Measurements from ENCODE around the gene STXBP2.

The STXBP2 gene

GRCh38 chr19:7641290-7642276 is 4.7 kb downstream of the STXBP2 start:
- no peak for TF ChIP-seq YY1 (IDR thresholded peaks at IDR 0.05; ENCODE audit: low read depth)
- no peak for TF ChIP-seq TEAD4 (IDR thresholded peaks at IDR 0.05)
- no peak for TF ChIP-seq EP300 (IDR thresholded peaks at IDR 0.05; ENCODE audit: borderline replicate concordance)
- TF ChIP-seq CEBPB (IDR thresholded peaks at IDR 0.05) = no peak
- TF ChIP-seq RAD21 (IDR thresholded peaks at IDR 0.05; ENCODE audit: low read depth) = no peak
- no peak for TF ChIP-seq EGR1 (IDR thresholded peaks at IDR 0.05)
- TF ChIP-seq CREB1 (IDR thresholded peaks at IDR 0.05; ENCODE audit: low read depth) = no peak
- no peak for TF ChIP-seq MAX (IDR thresholded peaks at IDR 0.05)

- no peak for TF ChIP-seq TAF1 (IDR thresholded peaks at IDR 0.05; ENCODE audit: low read depth)
- TF ChIP-seq TEAD4 (IDR thresholded peaks at IDR 0.05) = no peak
- no peak for TF ChIP-seq REST (IDR thresholded peaks at IDR 0.05; ENCODE audit: low read depth)
- no peak for TF ChIP-seq USF1 (IDR thresholded peaks at IDR 0.05)
- no peak for TF ChIP-seq YY1 (IDR thresholded peaks at IDR 0.05; ENCODE audit: low read depth)
- TF ChIP-seq FOXM1 (IDR thresholded peaks at IDR 0.05; ENCODE audit: borderline replicate concordance, low read depth) = no peak
- TF ChIP-seq CEBPB (IDR thresholded peaks at IDR 0.05) = no peak
- no peak for TF ChIP-seq NFIC (IDR thresholded peaks at IDR 0.05)
- TF ChIP-seq EP300 (IDR thresholded peaks at IDR 0.05; ENCODE audit: borderline replicate concordance) = no peak
- no peak for TF ChIP-seq RAD21 (IDR thresholded peaks at IDR 0.05; ENCODE audit: low read depth)
- TF ChIP-seq TCF12 (IDR thresholded peaks at IDR 0.05; ENCODE audit: low read depth) = no peak
- TF ChIP-seq CREB1 (IDR thresholded peaks at IDR 0.05; ENCODE audit: low read depth) = no peak
- TF ChIP-seq EGR1 (IDR thresholded peaks at IDR 0.05) = no peak
- no peak for TF ChIP-seq ZBTB7A (IDR thresholded peaks at IDR 0.05; ENCODE audit: low read depth)
- no peak for TF ChIP-seq MAX (IDR thresholded peaks at IDR 0.05)
Measured at GRCh38 chr19:7642295-7643030, 5.6 kb downstream of the STXBP2 start.

GRCh38 chr19:7643031-7643415 is 6.1 kb downstream of the STXBP2 start:
- TF ChIP-seq ZBTB7A (IDR thresholded peaks at IDR 0.05; ENCODE audit: low read depth) (no peak), TEAD4 (IDR thresholded peaks at IDR 0.05) (no peak), RAD21 (IDR thresholded peaks at IDR 0.05; ENCODE audit: low read depth) (no peak), TCF12 (IDR thresholded peaks at IDR 0.05; ENCODE audit: low read depth) (no peak), EGR1 (IDR thresholded peaks at IDR 0.05) (no peak), REST (IDR thresholded peaks at IDR 0.05; ENCODE audit: low read depth) (no peak), FOXM1 (IDR thresholded peaks at IDR 0.05; ENCODE audit: borderline replicate concordance, low read depth) (no peak), CREB1 (IDR thresholded peaks at IDR 0.05; ENCODE audit: low read depth) (no peak), USF1 (IDR thresholded peaks at IDR 0.05) (no peak), CEBPB (IDR thresholded peaks at IDR 0.05) (no peak), NFIC (IDR thresholded peaks at IDR 0.05) (no peak), TAF1 (IDR thresholded peaks at IDR 0.05; ENCODE audit: low read depth) (no peak), YY1 (IDR thresholded peaks at IDR 0.05; ENCODE audit: low read depth) (no peak)

GRCh38 chr19:7644550-7644877 is 7.6 kb downstream of the STXBP2 start:
- no peak for TF ChIP-seq REST (IDR thresholded peaks at IDR 0.05; ENCODE audit: low read depth)
- TF ChIP-seq YY1 (IDR thresholded peaks at IDR 0.05; ENCODE audit: low read depth) = no peak
- no peak for TF ChIP-seq CREB1 (IDR thresholded peaks at IDR 0.05; ENCODE audit: low read depth)
- TF ChIP-seq FOXM1 (IDR thresholded peaks at IDR 0.05; ENCODE audit: borderline replicate concordance, low read depth) = no peak
- no peak for TF ChIP-seq EP300 (IDR thresholded peaks at IDR 0.05; ENCODE audit: borderline replicate concordance)
- TF ChIP-seq RAD21 (IDR thresholded peaks at IDR 0.05; ENCODE audit: low read depth) = no peak
- no peak for TF ChIP-seq TCF12 (IDR thresholded peaks at IDR 0.05; ENCODE audit: low read depth)
- no peak for TF ChIP-seq TEAD4 (IDR thresholded peaks at IDR 0.05)
- TF ChIP-seq EGR1 (IDR thresholded peaks at IDR 0.05) = no peak
- no peak for TF ChIP-seq MAX (IDR thresholded peaks at IDR 0.05)
- TF ChIP-seq ZBTB7A (IDR thresholded peaks at IDR 0.05; ENCODE audit: low read depth) = no peak
- no peak for TF ChIP-seq TAF1 (IDR thresholded peaks at IDR 0.05; ENCODE audit: low read depth)
- TF ChIP-seq NFIC (IDR thresholded peaks at IDR 0.05) = no peak
- TF ChIP-seq USF1 (IDR thresholded peaks at IDR 0.05) = no peak
- no peak for TF ChIP-seq CEBPB (IDR thresholded peaks at IDR 0.05)
